GM19468 (cell line): ENCODE results near the gene SIT1.
A peak's percentile ranks its signal among the peaks of the same experiment; 100 is the strongest.
"Not testable (repeated sequence)": the region's sequence is repeated elsewhere in the genome, so short reads cannot be mapped to it uniquely, and the experiment has no call there.

Experiments used
- ATAC-seq: cut with Tn5 transposase; IDR thresholded peaks from one replicate; pipeline ENCODE4 v1.9.1; 2021; ENCODE audit warnings: mild to moderate bottlenecking, moderate library complexity, moderate number of reproducible peaks; ENCODE audit not compliant: unreplicated experiment; ENCODE audit errors: extremely low read depth

The SIT1 gene

GRCh38 chr9:35662437-35662836 lies 11.7 kb upstream of the SIT1 start:
- ATAC-seq = no peak

GRCh38 chr9:35661756-35662350 lies 11.1 kb upstream of the SIT1 start:
- no peak for ATAC-seq

DNA sequence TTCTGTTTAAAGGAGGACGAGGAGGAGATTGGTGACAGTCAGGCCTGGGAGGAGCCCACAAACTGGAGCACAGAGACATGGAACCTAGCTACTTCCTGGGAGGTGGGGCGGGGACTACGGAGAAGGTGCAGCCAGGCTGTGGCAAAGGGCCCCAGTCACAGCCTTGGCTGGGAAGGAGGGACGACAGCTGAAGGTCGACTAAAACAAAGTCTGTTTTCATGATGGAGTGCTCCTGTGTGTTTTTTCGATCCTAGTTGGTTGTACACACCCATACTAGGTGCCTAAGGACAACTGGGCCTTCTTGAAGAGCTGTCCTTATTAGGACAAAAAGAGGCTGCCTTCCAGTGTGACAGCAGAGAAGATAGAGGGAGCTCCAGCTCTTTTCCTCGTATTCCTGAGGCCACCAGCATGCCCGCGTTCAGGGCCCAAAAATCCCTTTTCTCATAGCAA lies 10.3 kb upstream of the SIT1 start:
- ATAC-seq = no peak

DNA sequence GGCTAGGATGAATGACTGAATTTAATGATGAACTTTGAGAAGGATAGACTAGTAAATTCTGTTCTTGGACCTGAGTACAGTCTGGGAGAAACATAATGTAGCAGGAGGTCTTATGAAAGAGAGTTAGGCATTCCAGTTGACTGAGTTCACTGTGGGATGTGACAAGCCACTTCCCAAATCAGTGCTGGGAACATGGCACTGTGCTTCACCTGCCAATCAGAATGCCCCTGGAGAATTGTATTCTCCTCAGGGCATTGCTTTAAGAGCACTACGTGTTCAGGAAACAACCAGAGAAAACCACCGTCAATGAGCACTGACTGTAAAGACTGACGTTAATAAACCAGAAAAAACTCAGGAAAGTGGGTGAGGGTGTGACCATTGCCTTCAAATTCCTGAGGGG lies 8.6 kb upstream of the SIT1 start:
- no peak for ATAC-seq

GRCh38 chr9:35658968-35659220 lies 8.2 kb upstream of the SIT1 start:
- ATAC-seq = no peak

DNA sequence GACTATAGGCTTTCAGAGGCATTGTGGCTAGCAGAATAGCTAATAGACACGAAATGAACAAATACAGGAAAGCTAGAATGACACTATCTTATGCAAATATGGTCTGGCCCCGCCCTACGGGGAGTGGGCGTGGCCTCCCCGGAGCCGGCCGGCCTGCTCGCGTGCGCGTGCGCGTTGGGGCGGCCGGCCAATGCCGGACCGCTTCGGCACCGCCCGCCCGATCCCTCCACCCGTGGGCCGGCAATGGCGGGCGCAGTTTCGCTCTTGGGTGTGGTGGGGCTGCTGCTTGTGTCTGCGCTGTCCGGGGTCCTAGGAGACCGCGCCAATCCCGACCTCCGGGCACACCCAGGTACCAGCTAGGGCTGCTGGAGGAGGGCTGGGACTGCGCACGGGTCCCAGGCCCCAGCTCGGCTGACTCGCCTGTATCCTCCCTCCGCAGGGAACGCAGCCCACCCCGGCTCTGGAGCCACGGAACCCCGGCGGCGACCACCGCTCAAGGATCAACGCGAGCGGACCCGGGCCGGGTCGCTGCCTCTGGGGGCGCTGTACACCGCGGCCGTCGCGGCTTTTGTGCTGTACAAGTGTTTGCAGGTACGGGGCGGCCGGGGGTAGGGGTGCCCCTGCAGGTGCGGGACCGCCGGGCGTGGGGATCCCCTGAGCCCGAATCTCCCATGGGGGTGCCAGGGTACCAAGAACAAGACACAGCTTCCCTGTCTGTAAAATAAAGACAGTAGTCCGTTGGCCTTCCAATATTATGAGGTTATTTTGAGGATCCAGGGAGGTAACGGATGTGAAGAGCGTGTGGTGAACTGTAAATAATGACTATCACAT lies 7.6 kb upstream of the SIT1 start, which contains the start of gene CCDC107:
TSS of gene CCDC107 (plus strand) at position 156 of the 831 bp plus-strand sequence. CDS start at position 244, 88 bp downstream.
- peak; percentile 61 for ATAC-seq

DNA sequence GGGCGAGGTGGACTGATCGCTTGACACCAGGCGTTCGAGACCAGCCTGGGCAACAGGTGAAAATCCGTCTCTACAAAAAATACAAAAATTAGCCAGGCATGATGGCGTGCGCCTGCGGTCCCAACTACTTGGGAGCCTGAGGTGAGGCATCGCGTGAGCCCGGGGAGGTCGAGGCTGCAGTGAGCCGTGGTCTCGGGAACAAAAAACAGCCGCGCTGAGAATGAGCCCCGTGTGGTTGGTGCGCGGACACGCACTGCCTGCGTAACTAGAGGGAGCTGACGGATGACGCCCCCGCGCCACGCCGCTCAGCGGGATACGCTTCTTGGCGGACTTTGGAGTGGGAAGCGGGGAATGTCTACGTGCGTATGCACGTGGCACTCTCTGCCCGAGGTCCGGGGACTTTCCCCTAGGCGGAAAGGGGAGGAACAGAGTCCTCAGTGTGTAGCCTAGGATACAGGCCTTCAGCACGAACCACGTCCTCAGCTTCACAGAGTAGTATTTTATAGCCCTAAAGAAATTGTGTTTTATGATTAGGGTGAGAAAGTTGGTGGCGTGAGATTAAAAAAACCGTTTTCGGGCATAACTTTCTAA lies 6.9 kb upstream of the SIT1 start, which contains the start of gene RMRP:
TSS of gene RMRP (minus strand) at position 474 of the 591 bp plus-strand sequence.
- ATAC-seq = peak; percentile 71

- ATAC-seq = no peak
Observed at GRCh38 chr9:35656831-35657545, 6.3 kb upstream of the SIT1 start.

DNA sequence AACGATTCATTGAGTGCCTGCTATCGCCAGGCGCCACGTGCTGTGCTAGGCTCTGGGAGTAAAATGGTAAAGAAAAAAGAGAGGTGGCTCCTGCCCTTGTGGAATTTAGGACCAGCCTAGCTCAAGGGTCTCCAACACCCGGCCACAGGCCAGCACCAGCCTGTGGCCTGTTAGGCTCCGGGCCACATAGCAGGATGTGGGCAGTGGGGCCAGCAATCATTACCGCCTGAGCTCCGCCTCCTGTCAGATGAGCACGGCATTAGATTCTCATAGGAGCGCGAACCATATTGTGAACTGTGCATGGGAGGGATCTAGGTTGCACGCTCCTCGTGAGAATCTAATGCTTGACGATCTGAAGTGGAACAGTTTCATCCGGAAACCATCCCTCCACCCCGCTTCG lies 5.6 kb upstream of the SIT1 start:
- no peak for ATAC-seq

- no peak for ATAC-seq
Observed at GRCh38 chr9:35653611-35654010, 2.9 kb upstream of the SIT1 start.

GRCh38 chr9:35652829-35653209 lies 2.1 kb upstream of the SIT1 start:
- no peak for ATAC-seq

GRCh38 chr9:35651956-35652828 lies 1.5 kb upstream of the SIT1 start:
- no peak for ATAC-seq

GRCh38 chr9:35649431-35650340 lies 1.0 kb downstream of the SIT1 start:
- no peak for ATAC-seq

GRCh38 chr9:35646533-35647265 lies 4.0 kb downstream of the SIT1 start:
- peak; percentile 88 for ATAC-seq

GRCh38 chr9:35646153-35646532 lies 4.6 kb downstream of the SIT1 start:
- ATAC-seq = no peak

DNA sequence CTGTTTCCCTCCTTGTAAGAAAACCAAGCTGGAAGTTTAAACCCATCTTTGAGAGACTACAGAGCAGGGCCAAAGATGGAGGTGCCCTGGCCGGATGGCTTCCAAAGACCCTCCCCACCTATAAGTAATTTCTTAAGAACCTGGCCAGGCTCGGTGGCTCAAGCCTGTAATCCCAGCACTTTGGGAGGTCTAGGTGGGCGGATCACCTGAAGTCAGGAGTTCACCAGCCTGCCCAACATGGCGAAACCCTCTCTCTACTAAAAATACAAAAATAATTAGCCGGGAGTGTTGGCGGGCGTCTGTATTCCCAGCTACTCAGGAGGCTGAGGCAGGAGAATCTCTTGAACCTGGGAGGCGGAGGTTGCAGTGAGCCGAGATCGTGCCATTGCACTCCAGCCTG lies 5.0 kb downstream of the SIT1 start:
- not testable (repeated sequence) for ATAC-seq

DNA sequence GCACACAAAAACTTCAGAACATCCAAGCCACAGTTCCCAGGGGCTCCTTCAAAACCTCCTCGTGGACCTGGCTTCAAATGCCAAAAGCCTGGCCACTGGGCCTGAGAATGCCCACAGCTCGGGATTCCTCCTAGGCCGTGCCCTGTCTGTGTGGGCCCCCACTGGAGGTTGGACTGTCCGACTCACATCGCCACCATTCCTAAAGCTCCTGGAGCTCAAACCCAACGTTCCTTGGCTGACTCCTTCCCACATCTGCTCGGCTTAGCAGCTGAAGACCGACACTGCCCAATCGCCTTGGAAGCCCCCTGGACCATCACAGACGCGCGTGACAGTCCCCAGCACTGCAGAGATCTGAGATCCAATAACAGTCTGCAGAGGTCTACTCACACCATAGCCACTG lies 7.7 kb downstream of the SIT1 start:
- ATAC-seq = no peak

DNA sequence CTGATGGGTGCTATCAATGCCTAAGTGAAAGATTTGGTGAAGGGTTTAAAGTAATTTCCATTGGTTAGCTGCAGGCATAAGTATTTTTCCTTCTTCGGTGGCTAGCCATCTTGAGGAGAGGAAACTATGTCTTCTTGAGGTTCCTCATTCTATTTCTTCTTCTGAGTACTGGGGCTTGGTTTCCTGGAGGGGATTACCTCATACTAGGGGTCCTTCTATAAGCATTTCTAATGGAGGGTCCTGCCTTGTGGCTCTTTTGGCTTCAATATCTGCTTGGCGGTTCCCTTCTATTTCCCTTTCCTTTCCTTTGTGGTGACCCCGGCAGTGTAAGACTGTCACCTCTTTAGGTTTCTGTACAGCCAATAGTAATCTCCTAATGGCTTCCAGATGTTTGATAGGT lies 9.3 kb downstream of the SIT1 start:
- ATAC-seq = not testable (repeated sequence)
